HT1080 (cell line): ENCODE data around the gene CDC123. TPM values are rescaled to one million over a fixed set of nuclear protein-coding genes. Genes with fewer than 3 reads are reported as not detected.
"Not testable (repeated sequence)": the region's sequence is repeated elsewhere in the genome, so short reads cannot be mapped to it uniquely, and the experiment has no call there.

Experiments used
- DNase-seq: peaks from one replicate; pipeline ENCODE4 v3.0.0-alpha.2; 2015; ENCODE audit warnings: low read depth
- polyA plus RNA-seq, 2 experiments: library from polyadenylated mRNA; depleted of rRNA; stranded (reverse); fragments of >200 nt; gene quantifications; 2 replicates each; pipeline ENCODE4 v1.2.3, GENCODE V29; 2015
- total RNA-seq: library from RNA; depleted of rRNA; stranded (reverse); fragments of >200 nt; shearing (Covaris generic); gene quantifications from 2 replicates; pipeline ENCODE4 v1.2.3, GENCODE V29; 2014; rRNA removed

Gene CDC123
- 356 and 469 TPM in 2 replicates for total RNA-seq
- polyA plus RNA-seq (2015; cell fraction: cytosol; rRNA removed) = 164 and 177 TPM in 2 replicates
- 120 and 122 TPM in 2 replicates for polyA plus RNA-seq (2015; cell fraction: nucleus; rRNA removed)

GRCh38 chr10:12195603-12196506, at the start of gene CDC123, which contains the start of gene NUDT5:
Gene CDC123, plus strand, starts transcription at chr10:12196188. Its CDS starts 58 bp downstream, at chr10:12196246.
Gene NUDT5, minus strand, starts transcription at chr10:12195891. Its CDS starts 9,600 bp downstream, at chr10:12186291.
- peak; percentile 90 for DNase-seq

GRCh38 chr10:12150163-12150562, 45.8 kb upstream of the CDC123 start:
- DNase-seq = no peak

- no peak for DNase-seq
These were observed 41.5 kb upstream of the CDC123 start for GRCh38 chr10:12154516-12154915.

- DNase-seq = no peak
These were observed 39.4 kb upstream of the CDC123 start for GRCh38 chr10:12156367-12157123.

GRCh38 chr10:12158111-12158510, 37.9 kb upstream of the CDC123 start:
- no peak for DNase-seq

- DNase-seq = no peak
These were observed 35.3 kb upstream of the CDC123 start for GRCh38 chr10:12160664-12161063.

GRCh38 chr10:12162927-12163326, 33.1 kb upstream of the CDC123 start:
- no peak for DNase-seq

- DNase-seq = no peak
These were observed 31.9 kb upstream of the CDC123 start for GRCh38 chr10:12164085-12164484.

- DNase-seq = no peak
These were observed 31.0 kb upstream of the CDC123 start for GRCh38 chr10:12165036-12165435.

GRCh38 chr10:12165999-12166775, 29.8 kb upstream of the CDC123 start:
- DNase-seq = no peak

GRCh38 chr10:12171512-12171911, 24.5 kb upstream of the CDC123 start:
- DNase-seq = not testable (repeated sequence)

GRCh38 chr10:12177642-12178041, 18.3 kb upstream of the CDC123 start:
- peak; percentile 88 for DNase-seq

- no peak for DNase-seq
These were observed 16.3 kb upstream of the CDC123 start for GRCh38 chr10:12179606-12180170.

GRCh38 chr10:12180221-12180974, 15.6 kb upstream of the CDC123 start:
- no peak for DNase-seq

GRCh38 chr10:12181065-12181775, 14.8 kb upstream of the CDC123 start:
- peak; percentile 96 for DNase-seq

- no peak for DNase-seq
These were observed 11.8 kb upstream of the CDC123 start for GRCh38 chr10:12184165-12184564.

- peak; percentile 90 for DNase-seq
These were observed 9.7 kb upstream of the CDC123 start for GRCh38 chr10:12186323-12186722.

GRCh38 chr10:12187321-12187905, 8.6 kb upstream of the CDC123 start:
- DNase-seq = no peak

GRCh38 chr10:12188656-12189055, 7.3 kb upstream of the CDC123 start:
- no peak for DNase-seq
